B cell (primary cell): ENCODE results near the gene GBA3.

ENCODE experiments used
- CTCF ChIP-seq: fragments of 200-600 bp; IDR thresholded peaks from one replicate; pipeline ENCODE4 v1.8.0; 2022; ENCODE audit warnings: antibody characterized with exemption, mild to moderate bottlenecking
- EZH2 ChIP-seq: IDR thresholded peaks from 2 replicates; pipeline ENCODE4 v1.6.1; 2012; ENCODE audit warnings: borderline replicate concordance, low read depth, mild to moderate bottlenecking, moderate library complexity, low read length; ENCODE audit not compliant: insufficient read depth, poor library complexity, severe bottlenecking

DNA sequence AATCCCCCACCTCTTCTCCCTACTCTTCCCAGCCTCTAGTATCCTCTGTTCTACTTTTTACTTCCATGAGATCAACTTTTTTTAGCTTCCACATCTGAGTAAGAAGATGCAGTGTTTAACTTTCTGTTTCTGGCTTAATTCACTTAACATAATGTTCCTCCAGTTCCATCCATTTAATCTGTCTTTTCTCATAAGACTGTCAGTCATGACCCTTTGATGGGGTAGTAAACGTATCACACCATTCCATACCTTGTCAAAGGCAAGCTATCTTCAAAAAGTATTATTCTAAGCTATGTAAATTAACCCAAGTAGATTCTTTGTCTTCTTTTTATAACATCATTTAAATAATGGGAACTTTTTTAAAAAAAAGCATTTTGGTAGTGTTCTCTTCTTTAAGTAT, 15.0 kb upstream of the GBA3 start:
- TF ChIP-seq CTCF = no peak
- no peak for TF ChIP-seq EZH2
